Fibroblast of skin of left quadriceps (primary cell): ENCODE data around the gene KLRK1.
"Not testable (repeated sequence)": the region's sequence is repeated elsewhere in the genome, so short reads cannot be mapped to it uniquely, and the experiment has no call there.

Experiments used
- DNase-seq, 2 experiments: peaks; one replicate each; pipeline ENCODE4 v3.0.0-alpha.2; 2013; ENCODE audit warnings: low read depth in 2 of 2

The KLRK1 gene

DNA sequence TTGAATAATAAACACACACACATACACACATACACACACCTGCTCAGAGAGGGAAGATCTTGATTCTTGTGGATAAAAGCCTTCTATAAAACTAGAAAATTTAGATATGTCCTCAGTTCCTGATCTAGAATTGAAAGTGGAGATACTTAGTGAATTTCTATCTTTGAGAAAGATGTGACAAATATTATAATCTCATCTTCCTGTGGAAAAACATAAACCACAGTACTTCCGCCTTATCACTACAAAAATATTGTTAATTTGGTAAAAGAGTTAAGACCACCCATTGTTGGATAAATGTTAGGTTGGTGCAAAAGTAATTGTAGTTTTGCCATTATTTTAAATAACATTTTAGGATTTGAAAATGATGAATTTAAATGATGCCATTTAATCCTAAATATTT is at the start of gene KLRK1:
KLRK1 (minus strand) TSS at position 138 of the 400 bp plus-strand sequence. CDS start 1,231 bp downstream, outside the sequence.
- DNase-seq = no peak

DNA sequence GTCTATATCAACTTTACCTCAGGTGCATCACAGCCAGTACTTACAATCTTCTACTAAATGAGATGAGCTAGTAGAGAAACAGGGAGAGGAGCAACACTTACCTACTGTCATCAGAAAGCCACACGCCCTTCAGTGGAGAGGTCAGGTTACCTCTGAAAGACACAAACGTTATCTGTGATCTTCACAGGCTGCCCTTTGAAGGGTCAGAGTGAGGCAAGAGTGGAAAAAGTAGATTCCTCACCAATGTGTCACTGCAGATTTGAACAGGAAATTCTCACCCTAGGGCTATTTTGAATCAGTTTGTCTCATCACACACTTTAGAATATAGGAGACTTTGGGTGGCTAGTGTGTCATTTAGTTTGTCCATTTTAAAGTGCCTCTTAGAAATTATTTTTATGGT is 47.8 kb upstream of the KLRK1 start:
- DNase-seq = not testable (repeated sequence)

GRCh38 chr12:10435816-10436215 is 46.0 kb upstream of the KLRK1 start, which contains the start of gene KLRC2:
Gene KLRC2 (minus strand): TSS chr12:10436010. CDS start chr12:10435986, 24 bp downstream.
- peak; percentile 3 to 5 for DNase-seq

GRCh38 chr12:10430623-10431022 is 40.8 kb upstream of the KLRK1 start:
- DNase-seq = peak in 1 of 2 experiments; percentile 5

- DNase-seq = not testable (repeated sequence)
Measured at GRCh38 chr12:10425938-10426337, 36.1 kb upstream of the KLRK1 start.

DNA sequence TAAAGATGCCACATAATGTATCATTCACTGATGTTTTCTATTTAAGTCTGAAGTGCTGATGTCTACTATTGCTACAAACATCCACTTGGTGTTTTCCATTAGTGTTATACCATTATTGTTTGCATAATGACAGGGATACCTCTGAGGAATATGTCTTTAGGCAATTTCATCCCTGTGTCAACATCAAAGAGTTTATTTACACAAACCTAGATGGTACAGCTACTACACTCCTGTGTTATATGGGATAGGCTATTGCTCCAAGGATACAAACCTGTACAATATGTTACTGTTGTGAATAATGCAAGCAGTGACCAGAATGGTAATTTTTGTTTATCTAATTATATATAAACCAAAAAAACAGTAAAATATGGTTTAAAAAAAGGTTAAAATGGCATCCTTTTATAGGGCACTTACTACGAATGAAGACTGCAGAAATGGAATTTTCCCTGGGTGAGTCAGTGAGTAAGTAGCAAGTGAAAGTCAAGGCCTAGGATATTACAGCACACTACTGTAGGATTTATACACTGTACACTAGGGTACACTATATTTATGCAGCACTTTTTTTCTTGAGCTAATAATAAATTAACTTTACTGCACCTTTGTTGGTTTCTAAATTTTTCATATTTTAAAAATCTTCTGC is 34.5 kb upstream of the KLRK1 start:
- DNase-seq = not testable (repeated sequence)

DNA sequence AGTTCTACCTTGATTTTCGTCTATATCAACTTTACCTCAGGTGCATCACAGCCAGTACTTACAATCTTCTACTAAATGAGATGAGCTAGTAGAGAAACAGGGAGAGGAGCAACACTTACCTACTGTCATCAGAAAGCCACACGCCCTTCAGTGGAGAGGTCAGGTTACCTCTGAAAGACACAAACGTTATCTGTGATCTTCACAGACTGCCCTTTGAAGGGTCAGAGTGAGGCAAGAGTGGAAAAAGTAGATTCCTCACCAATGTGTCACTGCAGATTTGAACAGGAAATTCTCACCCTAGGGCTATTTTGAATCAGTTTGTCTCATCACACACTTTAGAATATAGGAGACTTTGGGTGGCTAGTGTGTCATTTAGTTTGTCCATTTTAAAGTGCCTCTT is 32.3 kb upstream of the KLRK1 start:
- DNase-seq = not testable (repeated sequence)

GRCh38 chr12:10420334-10420733 is 30.5 kb upstream of the KLRK1 start, which contains the start of gene KLRC3:
Gene KLRC3 (minus strand): TSS chr12:10420595. CDS start chr12:10420550, 45 bp downstream.
- not testable (repeated sequence) for DNase-seq

GRCh38 chr12:10409392-10409791 is 19.6 kb upstream of the KLRK1 start, which contains the start of gene KLRC4:
Gene KLRC4 (minus strand): TSS chr12:10409757. CDS start chr12:10409575, 182 bp downstream.
- DNase-seq = no peak

DNA sequence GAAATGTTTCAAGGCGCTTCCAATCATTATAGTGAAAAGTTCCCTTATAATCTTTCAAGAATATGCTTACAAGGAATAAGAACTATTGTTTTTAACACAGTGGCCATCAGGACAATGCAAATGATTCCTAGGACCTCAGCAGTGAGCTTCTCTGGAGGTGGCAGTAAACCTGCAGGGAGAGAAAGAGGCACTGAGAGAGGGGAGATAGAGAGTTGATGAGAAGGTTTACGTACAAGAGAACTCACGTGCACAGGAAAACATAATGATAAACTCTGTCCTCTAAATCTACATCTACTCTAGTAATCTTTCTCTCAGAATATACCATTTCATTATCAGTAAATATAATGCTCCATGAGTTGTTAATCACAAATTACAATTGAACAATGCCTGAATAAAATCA is 19.0 kb upstream of the KLRK1 start:
- no peak for DNase-seq

DNA sequence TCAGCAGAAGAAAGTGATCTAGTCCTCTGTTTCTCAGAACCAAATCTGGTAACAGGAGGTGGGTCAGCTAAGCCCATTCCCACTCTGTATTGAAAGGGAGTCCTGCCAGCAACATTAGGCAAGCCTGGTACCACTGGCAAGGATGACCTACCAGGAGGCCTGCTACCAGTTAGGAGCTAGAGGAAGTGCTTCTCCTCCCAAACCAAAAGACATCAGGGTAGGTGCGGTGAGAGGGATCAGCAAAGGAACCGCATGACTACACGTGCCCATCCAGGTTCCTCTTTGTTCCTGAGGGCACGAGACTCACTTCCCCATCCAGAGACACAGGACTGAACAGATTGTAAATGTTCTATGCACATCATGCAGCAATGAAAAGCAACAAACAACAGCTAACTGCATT is 16.9 kb upstream of the KLRK1 start:
- DNase-seq = no peak

GRCh38 chr12:10405294-10405693 is 15.5 kb upstream of the KLRK1 start:
- DNase-seq = no peak

DNA sequence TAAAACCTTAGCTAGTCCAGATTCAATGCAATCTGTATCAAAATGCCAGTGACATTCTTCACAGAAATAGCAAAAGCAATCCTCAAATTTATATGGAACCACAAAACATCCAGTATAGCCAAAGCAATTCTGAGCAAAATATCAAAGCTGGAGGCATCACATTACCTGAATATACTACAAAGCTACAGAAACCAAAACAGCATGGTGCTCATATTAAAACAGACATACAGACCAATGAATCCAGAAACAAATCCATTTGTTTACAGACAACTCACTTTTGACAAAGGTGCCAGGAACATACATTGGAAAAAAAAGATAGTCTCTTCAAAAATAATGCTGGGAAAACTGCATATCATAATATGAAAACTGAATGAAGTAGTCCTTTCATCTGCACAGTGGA is 15.0 kb upstream of the KLRK1 start:
- no peak for DNase-seq

GRCh38 chr12:10400829-10401228 is 11.0 kb upstream of the KLRK1 start:
- DNase-seq = no peak

DNA sequence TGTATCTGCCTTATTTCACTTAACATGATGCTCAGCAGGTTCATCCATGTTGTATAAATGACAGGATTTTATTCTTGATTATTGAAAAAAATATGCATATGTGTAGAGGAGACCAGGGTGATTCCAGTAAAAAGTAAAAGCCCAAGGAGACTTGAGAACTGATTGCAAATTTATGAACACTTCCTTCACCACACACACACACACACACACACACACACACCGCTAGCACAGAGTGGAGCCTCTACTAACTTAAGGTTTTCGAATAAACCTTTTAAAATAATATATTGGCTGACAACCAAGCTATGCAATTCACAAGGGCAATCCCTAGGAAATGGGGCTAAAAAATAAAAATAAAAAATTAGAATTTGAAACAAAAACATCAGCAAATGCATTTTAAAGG is 8.3 kb upstream of the KLRK1 start:
- DNase-seq = no peak

- no peak for DNase-seq
Measured at GRCh38 chr12:10397296-10397695, 7.5 kb upstream of the KLRK1 start.

DNA sequence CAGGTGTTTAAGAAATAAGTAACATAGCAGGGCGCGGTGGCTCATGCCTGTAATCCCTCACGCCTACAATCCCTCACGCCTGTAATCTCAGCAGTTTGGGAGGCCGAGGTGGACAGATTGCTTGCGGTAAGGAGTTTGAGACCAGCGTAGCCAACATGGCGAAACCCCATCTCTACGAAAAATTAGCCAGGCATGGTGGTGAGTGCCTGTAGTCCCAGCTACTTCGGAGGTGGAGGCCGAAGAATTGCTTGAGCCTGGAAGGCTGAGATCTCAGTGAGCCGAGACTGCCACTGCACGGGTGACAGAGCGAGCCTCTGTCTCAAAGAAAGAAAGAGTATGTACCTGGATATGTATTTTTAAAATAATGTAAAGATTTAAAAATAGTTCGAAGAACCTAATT is 6.3 kb upstream of the KLRK1 start:
- not testable (repeated sequence) for DNase-seq

GRCh38 chr12:10395390-10395998 is 5.7 kb upstream of the KLRK1 start:
- DNase-seq = peak; percentile 12 to 18

DNA sequence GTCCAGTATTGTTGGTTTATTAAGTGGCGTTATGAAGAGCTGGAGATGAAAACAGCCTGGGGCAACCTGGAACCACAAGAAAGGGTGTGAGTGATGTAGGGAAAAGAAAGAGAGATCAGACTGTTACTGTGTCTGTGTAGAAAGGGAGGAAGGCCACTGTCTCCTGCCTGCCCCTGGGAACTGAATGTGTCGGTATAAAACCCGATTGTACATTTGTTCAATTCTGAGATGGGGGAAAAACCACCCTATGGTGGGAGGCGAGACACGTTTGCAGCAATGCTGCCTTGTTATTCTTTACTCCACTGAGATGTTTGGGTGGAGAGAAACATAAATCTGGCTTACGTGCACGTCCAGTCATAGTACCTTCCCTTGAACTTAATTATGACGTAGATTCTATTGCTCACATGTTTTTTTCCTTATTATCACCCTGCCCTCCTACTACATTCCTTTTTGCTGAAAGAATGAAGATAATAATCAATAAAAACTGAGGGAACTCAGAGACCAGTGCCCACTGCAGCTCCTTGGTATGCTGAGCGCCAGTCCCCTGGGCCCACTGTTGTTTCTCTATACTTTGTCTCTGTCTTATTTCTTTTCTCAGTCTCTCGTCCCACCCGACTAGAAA is 4.8 kb upstream of the KLRK1 start:
- DNase-seq = not testable (repeated sequence)

- no peak for DNase-seq
Measured at GRCh38 chr12:10393291-10393690, 3.5 kb upstream of the KLRK1 start.

GRCh38 chr12:10392394-10392930 is 2.6 kb upstream of the KLRK1 start:
- peak; percentile 31 to 52 for DNase-seq

DNA sequence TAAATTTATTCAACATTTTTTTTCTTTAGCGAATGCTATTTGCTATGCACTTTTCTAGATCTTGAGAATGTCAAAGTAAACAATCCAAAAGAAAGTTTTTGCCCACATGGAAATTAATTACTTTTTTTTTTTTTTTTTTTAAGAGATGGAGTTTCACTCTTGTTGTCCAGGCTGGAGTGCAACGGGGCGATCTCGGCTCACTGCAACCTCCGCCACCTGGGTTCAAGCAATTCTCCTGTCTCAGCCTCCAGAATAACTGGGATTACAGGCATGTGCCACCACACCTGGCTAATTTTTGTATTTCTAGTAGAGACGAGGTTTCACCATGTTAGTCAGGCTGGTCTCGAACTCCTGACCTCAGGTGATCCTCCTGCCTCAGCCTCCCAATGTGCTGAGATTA is 1.1 kb upstream of the KLRK1 start:
- DNase-seq = not testable (repeated sequence)
